Astrocyte (in vitro differentiated cells and primary cell): ENCODE results near the gene SLC6A7. TPM values are rescaled to one million over a fixed set of nuclear protein-coding genes. Genes with fewer than 3 reads are reported as not detected.

Experiments
- DNase-seq: peaks from one replicate; pipeline ENCODE4 v3.0.0-alpha.2; 2010; ENCODE audit warnings: low read depth
- FAIRE-seq: peaks from 2 replicates; lab custom pipeline; 2011; peaks lifted over from hg19 to GRCh38; lab: Jason Lieb, UNC
- H2AFZ ChIP-seq: 2 replicates; pipeline ENCODE4 v1.6.0; 2012; ENCODE audit warnings: low read depth, low read length, inconsistent platforms
- H3K27ac ChIP-seq: 2 replicates; pipeline ENCODE4 v1.5.1; 2011; ENCODE audit warnings: low read depth, low read length, inconsistent platforms
- H3K27me3 ChIP-seq: 2 replicates; pipeline ENCODE4 v1.6.0; 2011; ENCODE audit warnings: low read length, inconsistent platforms; ENCODE audit not compliant: insufficient read depth
- H3K36me3 ChIP-seq: 2 replicates; pipeline ENCODE4 v1.5.1; 2011; ENCODE audit warnings: low read length, inconsistent platforms; ENCODE audit not compliant: insufficient read depth
- H3K4me1 ChIP-seq: 2 replicates; pipeline ENCODE4 v1.5.1; 2011; ENCODE audit warnings: low read length, inconsistent platforms; ENCODE audit not compliant: insufficient read depth
- H3K4me2 ChIP-seq: 2 replicates; pipeline ENCODE4 v1.6.0; 2012; ENCODE audit warnings: low read length, inconsistent platforms
- H3K4me3 ChIP-seq: 2 replicates; pipeline ENCODE4 v1.5.1; 2011; ENCODE audit warnings: low read depth, mild to moderate bottlenecking, low read length, inconsistent platforms; ENCODE audit not compliant: insufficient read depth
- H3K79me2 ChIP-seq: 2 replicates; pipeline ENCODE4 v1.6.0; 2012; ENCODE audit warnings: mild to moderate bottlenecking, low read length, inconsistent platforms; ENCODE audit not compliant: insufficient read depth
- H3K9ac ChIP-seq: 2 replicates; pipeline ENCODE4 v1.6.0; 2012; ENCODE audit warnings: mild to moderate bottlenecking, low read length, inconsistent platforms
- H3K9me3 ChIP-seq: 2 replicates; pipeline ENCODE4 v1.5.1; 2012; ENCODE audit warnings: low read depth, mild to moderate bottlenecking, low read length, inconsistent platforms; ENCODE audit not compliant: insufficient read depth
- H4K20me1 ChIP-seq: 2 replicates; pipeline ENCODE4 v1.6.0; 2012; ENCODE audit warnings: low read length, inconsistent platforms; ENCODE audit not compliant: insufficient read depth
- H3K27ac Mint-ChIP-seq: one replicate; pipeline ENCODE4 v1.8.0; 2021; ENCODE audit warnings: mild to moderate bottlenecking, mixed read lengths; ENCODE audit not compliant: unreplicated experiment
- H3K27me3 Mint-ChIP-seq: one replicate; pipeline ENCODE4 v1.8.0; 2021; ENCODE audit warnings: low read depth, mixed read lengths; ENCODE audit not compliant: unreplicated experiment
- H3K36me3 Mint-ChIP-seq: one replicate; pipeline ENCODE4 v1.8.0; 2021; ENCODE audit warnings: low read depth, mixed read lengths; ENCODE audit not compliant: unreplicated experiment
- H3K4me1 Mint-ChIP-seq: one replicate; pipeline ENCODE4 v1.8.0; 2021; ENCODE audit warnings: low read depth, mixed read lengths; ENCODE audit not compliant: unreplicated experiment
- H3K4me3 Mint-ChIP-seq: one replicate; pipeline ENCODE4 v1.8.0; 2021; ENCODE audit warnings: mild to moderate bottlenecking, moderate library complexity, mixed read lengths; ENCODE audit not compliant: unreplicated experiment
- H3K9me3 Mint-ChIP-seq: one replicate; pipeline ENCODE4 v1.8.0; 2021; ENCODE audit warnings: mild to moderate bottlenecking, mixed read lengths; ENCODE audit not compliant: unreplicated experiment
- EZH2 ChIP-seq: IDR thresholded peaks from 2 replicates; pipeline ENCODE4 v1.6.1; 2012; ENCODE audit warnings: mild to moderate bottlenecking, low read length, inconsistent platforms; ENCODE audit not compliant: insufficient read depth
- total RNA-seq: library from RNA; stranded (reverse); gene quantifications from 2 replicates; pipeline ENCODE4 v1.2.1, GENCODE V29; 2021
- TF ChIP-seq, protein P1 (sequence below): IDR thresholded peaks from 2 replicates; pipeline ENCODE4 v1.5.1; 2011; ENCODE audit warnings: low read depth, mild to moderate bottlenecking, inconsistent platforms, low read length, moderate library complexity; ENCODE audit not compliant: insufficient read depth

Gene SLC6A7
- total RNA-seq, 1 donor from 2014 or later = not detected

DNA sequence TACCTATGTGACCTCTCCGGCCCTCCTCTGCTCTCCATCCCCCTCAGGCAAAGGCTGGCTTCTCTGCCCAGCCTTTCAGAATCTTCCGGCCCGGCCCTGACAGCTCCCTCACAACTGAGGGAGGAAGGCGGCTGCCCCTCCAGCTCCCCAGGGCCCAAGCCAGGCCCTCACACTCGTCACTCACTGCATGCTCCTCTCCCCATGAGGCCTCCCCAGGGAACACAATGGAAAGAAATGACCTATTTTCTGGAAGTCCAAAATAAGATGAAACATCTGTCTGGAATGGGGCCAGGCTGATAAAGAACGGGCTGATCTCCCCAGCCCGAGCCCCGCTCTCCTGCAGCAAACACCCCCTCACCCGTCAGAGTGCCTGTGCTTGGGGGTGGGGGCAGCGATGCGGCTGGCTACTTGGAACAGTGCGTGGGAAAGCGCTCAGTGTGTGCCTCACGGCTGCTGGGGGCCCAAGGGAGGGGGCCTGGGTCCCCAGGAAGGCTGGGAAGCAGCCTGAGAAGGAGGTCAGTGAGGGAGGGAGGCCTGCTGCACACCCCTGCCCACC lies 45.5 kb upstream of the SLC6A7 start:
- FAIRE-seq = no peak
- H3K27me3 Mint-ChIP-seq = no peaks in the 10 kb centered on the region
- Histone ChIP-seq H3K4me2 (peak overlapping the region; percentile 74), H3K27me3 (no peaks in the 10 kb centered on the region), H3K27ac (peak overlapping the region; percentile 99), H4K20me1 (no peaks in the 10 kb centered on the region), H3K36me3 (peaks cover 4% of the 10 kb centered on the region), H3K79me2 (peaks cover 67% of the 10 kb centered on the region), H3K9ac (peak overlapping the region; percentile 84), H3K4me1 (peaks cover 67% of the 10 kb centered on the region), H2AFZ (no peak overlapping the region), H3K9me3 (no peaks in the 10 kb centered on the region), H3K4me3 (no peak overlapping the region)
- H3K36me3 Mint-ChIP-seq = peaks cover 13% of the 10 kb centered on the region
- peak overlapping the region; percentile 73 for H3K4me3 Mint-ChIP-seq
- DNase-seq = peak; percentile 76
- no peaks in the 10 kb centered on the region for H3K9me3 Mint-ChIP-seq
- peaks cover 59% of the 10 kb centered on the region for H3K4me1 Mint-ChIP-seq
- peak overlapping the region; percentile 98 for H3K27ac Mint-ChIP-seq
- TF ChIP-seq EZH2 = no peak
- TF ChIP-seq, protein P1, sequence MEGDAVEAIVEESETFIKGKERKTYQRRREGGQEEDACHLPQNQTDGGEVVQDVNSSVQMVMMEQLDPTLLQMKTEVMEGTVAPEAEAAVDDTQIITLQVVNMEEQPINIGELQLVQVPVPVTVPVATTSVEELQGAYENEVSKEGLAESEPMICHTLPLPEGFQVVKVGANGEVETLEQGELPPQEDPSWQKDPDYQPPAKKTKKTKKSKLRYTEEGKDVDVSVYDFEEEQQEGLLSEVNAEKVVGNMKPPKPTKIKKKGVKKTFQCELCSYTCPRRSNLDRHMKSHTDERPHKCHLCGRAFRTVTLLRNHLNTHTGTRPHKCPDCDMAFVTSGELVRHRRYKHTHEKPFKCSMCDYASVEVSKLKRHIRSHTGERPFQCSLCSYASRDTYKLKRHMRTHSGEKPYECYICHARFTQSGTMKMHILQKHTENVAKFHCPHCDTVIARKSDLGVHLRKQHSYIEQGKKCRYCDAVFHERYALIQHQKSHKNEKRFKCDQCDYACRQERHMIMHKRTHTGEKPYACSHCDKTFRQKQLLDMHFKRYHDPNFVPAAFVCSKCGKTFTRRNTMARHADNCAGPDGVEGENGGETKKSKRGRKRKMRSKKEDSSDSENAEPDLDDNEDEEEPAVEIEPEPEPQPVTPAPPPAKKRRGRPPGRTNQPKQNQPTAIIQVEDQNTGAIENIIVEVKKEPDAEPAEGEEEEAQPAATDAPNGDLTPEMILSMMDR = no peak

DNA sequence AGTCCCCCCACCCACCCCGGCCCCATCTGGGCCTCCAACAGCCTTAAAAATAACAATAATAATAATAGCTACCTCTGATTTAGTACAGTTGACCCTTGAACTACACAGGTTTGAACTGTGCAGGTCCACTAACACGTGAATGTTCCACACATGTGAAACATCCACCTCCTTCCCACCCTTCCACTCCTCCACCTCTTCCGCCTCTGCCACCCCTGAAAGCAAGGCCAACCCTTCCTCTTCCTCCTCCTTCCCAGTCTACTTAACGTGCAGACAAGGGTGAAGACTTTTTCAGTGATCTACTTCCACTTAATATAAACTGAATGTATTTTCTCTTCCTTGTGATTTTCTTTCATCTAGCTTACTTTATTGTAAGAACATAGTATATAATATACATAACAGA lies 45.0 kb upstream of the SLC6A7 start:
- Mint-ChIP-seq H3K9me3 (no peaks in the 10 kb centered on the region), H3K36me3 (peaks cover 13% of the 10 kb centered on the region), H3K27ac (peak overlapping the region; percentile 98), H3K27me3 (no peaks in the 10 kb centered on the region), H3K4me1 (peaks cover 53% of the 10 kb centered on the region), H3K4me3 (peak overlapping the region; percentile 24)
- Histone ChIP-seq H3K9ac (peak overlapping the region; percentile 84), H3K79me2 (peaks cover 72% of the 10 kb centered on the region), H4K20me1 (peaks cover 4% of the 10 kb centered on the region), H3K27ac (peak overlapping the region; percentile 99), H3K36me3 (peaks cover 4% of the 10 kb centered on the region), H2AFZ (no peak overlapping the region), H3K27me3 (no peaks in the 10 kb centered on the region), H3K4me2 (no peak overlapping the region), H3K4me1 (peaks cover 62% of the 10 kb centered on the region), H3K9me3 (no peaks in the 10 kb centered on the region), H3K4me3 (no peak overlapping the region)
- FAIRE-seq (no peak), DNase-seq (no peak)
- TF ChIP-seq, protein P1 = no peak
- no peak for TF ChIP-seq EZH2

DNA sequence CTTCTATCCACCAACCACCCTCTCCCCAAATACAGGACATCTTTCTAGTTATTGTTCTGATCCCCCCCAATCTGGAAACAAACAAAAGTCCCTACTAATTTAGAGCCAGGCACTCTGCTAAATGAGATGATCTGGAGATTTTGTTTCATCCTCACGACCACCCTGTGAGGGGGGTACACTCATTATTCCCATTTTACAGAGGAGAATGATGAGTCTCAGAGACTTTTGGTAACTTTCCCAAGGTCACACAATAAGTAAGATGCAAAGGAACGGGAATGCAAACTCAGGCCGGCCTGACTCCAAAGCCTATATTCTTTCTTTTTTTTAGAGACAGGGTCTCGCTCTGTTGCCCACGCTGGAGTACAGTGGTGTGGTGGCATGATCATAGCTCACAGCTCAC lies 43.6 kb upstream of the SLC6A7 start:
- Mint-ChIP-seq H3K4me3 (no peak overlapping the region), H3K36me3 (peaks cover 17% of the 10 kb centered on the region), H3K4me1 (peaks cover 46% of the 10 kb centered on the region), H3K9me3 (no peaks in the 10 kb centered on the region), H3K27ac (no peak overlapping the region), H3K27me3 (no peaks in the 10 kb centered on the region)
- Histone ChIP-seq H3K27me3 (no peaks in the 10 kb centered on the region), H3K27ac (no peak overlapping the region), H2AFZ (no peak overlapping the region), H3K36me3 (peaks cover 6% of the 10 kb centered on the region), H4K20me1 (peaks cover 9% of the 10 kb centered on the region), H3K9me3 (no peaks in the 10 kb centered on the region), H3K9ac (no peak overlapping the region), H3K79me2 (peaks cover 70% of the 10 kb centered on the region), H3K4me2 (no peak overlapping the region), H3K4me3 (no peak overlapping the region), H3K4me1 (peaks cover 53% of the 10 kb centered on the region)
- DNase-seq (no peak), FAIRE-seq (no peak)
- TF ChIP-seq, protein P1 = no peak
- TF ChIP-seq EZH2 = no peak
